Measurements from ENCODE around the gene LRIG2.
"Not testable (repeated sequence)": the region's sequence is repeated elsewhere in the genome, so short reads cannot be mapped to it uniquely, and the experiment has no call there.

The LRIG2 gene

DNA sequence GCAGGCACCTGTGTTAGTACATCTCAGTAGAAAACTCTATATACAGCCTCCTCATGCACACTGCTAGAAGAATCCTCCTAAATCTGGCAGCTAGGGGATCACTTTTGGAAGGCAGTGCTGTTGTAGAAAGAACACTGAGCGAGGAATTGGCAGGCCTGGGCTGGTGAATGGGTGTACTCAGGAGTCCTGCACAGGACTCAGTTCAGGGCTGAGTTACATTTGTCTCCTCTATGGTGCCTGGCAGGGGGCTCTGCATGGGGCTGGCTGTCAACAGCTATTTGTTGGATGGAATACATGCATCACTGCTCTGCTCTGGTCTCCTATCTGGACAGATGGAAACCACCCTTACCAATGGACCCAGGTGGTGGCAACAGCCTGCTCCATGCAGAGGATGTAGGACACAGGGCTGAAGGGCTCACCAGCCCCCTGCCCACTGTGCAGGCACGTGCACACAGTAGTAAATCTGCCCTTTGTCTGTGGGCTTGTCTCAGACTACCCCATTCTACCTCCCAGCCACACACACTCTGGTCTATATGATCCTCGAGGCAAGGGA, 74.2 kb downstream of the LRIG2 start:
- in situ Hi-C loops (cut with MboI; ENCODE audit: low sequenced_read_pairs) = loop anchor here (25.0 kb wide), 1 partner anchor 540 kb away; no protein-coding TSS in a partner anchor

DNA sequence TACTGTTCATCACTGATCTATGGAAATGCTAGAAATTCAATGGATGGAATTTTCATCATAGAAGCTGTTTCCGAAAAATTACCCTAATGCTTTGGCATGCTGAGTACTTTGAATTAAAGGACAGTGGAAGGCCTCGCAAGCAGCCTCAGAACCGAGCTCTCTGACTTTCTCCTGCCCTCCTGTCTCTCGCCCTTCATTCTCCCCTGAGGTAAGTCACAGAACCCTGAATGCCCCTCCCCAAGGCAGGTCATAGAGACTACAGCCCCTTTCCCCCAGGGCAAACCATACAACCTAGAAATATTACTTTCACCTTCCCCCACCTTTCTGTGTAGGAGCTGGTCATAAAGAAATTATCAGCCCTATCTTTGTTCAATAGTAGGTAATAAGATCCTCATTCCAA, 74.8 kb downstream of the LRIG2 start:
- in situ Hi-C loops (cut with MboI; ENCODE audit: low sequenced_read_pairs) = loop anchor here (25.0 kb wide), 1 partner anchor 539 kb away; no protein-coding TSS in a partner anchor

- in situ Hi-C loops (cut with MboI; ENCODE audit: low sequenced_read_pairs) = not testable (repeated sequence)
Measured at GRCh38 chr1:113150494-113150893, 77.5 kb downstream of the LRIG2 start.

DNA sequence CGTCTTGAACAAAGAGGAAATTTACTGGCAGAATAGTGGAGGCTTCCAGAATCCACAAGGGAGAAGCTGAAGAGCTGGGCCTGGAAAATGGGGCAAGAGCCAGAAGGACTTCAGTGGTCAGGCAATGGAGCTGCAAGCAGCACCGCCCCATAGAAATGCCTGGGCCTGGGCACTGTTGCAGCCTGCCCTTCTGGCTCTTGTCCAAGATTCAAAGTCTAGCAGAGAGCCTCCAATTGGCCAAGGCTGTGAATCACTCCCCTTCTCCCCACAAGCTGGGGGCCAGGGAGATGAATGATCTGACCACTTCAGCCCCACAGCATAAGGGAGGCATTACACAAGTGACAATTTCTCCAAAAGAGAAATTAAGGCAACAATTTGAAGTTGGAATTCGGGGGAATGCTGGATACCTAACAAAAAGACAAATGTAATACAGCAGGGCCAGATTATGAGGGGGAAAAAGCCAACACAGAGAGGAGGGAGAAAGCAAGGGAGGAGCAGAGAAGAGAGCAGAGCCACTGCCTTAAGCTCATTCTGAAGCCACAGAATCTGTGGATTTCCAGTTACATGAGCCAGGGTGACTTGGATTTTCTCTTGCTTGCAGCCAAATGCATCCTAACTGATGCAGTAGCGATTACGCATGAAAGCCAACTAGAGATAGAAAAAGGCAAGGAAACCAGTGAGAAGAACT, 80.3 kb downstream of the LRIG2 start:
- in situ Hi-C loops (cut with MboI; ENCODE audit: low sequenced_read_pairs) = no loop called here

DNA sequence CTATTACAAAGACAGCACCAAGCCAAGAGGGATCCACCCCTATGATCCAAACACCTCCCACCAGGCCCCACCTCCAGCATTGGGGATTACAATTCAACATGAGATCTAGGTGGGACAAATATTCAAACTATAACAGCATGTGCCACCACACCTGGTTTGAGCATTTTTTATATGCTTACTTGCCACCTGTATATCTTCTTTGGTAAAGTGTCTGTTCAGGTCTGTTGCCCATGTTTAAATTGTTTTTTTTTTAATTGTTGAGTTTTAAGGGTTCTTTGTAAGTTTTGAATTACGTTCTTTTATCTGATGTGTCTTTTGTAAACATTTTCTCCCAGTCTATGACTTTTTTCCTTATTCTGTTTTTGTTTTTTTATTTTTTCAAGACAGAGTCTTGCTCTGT, 83.4 kb downstream of the LRIG2 start:
- in situ Hi-C loops (cut with MboI; ENCODE audit: low sequenced_read_pairs) = no loop called here

- in situ Hi-C loops (cut with MboI; ENCODE audit: low sequenced_read_pairs) = not testable (repeated sequence)
Measured at GRCh38 chr1:113158743-113159142, 85.7 kb downstream of the LRIG2 start.

DNA sequence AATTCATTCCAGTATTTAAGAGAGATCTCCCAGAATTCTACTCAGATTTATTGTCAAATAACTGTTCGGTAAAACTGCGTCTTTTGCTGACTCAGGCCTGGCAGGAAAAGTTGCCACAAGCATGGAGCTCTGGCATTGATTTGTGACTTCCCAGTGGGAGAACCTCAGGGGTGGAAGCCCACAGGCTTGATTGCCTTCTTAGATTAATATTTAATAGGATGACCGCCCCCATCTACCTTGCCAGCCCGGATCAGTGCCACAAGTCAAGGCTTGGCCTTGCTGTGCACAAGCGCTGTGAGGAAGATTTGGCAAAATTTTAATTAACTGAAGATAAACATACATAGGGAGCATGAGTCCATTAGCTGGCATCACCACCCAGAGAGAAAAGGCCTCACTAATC, 93.5 kb downstream of the LRIG2 start:
- in situ Hi-C loops (cut with MboI; ENCODE audit: low sequenced_read_pairs) = no loop called here

DNA sequence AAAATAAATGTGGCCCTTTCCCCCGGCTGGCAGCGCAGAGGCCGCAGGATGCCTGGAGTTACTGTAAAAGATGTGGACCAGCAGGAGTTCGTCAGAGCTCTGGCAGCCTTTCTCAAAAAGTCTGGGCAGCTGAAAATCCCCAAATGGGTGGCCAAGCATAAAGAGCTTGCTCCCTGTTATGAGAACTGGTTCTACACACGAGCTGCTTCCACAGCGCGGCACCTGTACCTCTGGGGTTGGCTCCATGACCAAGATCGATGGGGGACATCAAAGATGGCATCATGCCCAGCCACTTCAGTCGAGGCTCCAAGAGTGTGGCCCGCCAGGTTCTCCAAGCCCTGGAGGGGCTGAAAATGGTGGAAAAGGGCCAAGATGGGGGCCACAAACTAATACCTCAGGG, 95.9 kb downstream of the LRIG2 start:
- in situ Hi-C loops (cut with MboI; ENCODE audit: low sequenced_read_pairs) = no loop called here

GRCh38 chr1:113169591-113169990, 96.6 kb downstream of the LRIG2 start:
- in situ Hi-C loops (cut with MboI; ENCODE audit: low sequenced_read_pairs) = no loop called here

DNA sequence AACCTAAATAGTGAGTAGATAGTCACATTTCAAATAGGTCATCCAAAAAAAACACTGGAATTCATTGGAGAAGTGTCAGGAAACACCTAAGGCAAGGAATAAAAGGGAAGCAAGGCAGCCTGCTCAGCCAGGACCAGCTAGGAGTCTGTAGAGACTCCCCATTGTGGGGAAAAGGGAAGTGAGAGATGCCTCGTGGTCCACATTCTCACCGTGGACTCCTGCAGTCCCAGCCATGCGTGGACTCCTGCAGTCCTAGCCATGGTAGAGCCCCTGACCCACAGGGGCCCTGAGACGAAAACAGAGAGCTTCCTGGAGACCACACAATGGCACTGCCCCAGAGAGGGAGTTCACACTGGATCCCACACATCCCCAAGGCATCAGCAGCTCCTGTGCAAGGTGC, 97.5 kb downstream of the LRIG2 start:
- in situ Hi-C loops (cut with MboI; ENCODE audit: low sequenced_read_pairs) = no loop called here

- in situ Hi-C loops (cut with MboI; ENCODE audit: low sequenced_read_pairs) = no loop called here
Measured at GRCh38 chr1:113178106-113178505, 105.1 kb downstream of the LRIG2 start.

- in situ Hi-C loops (cut with MboI; ENCODE audit: low sequenced_read_pairs) = no loop called here
Measured at GRCh38 chr1:113178522-113178921, 105.5 kb downstream of the LRIG2 start.

Measured in HL-60/S4 treated with retinoic acid at 250 ng/mL for 4 days and 3 days (cell line).